NK-92 treated with Interleukin-12 subunit alpha and Interleukin-12 subunit beta, amount 100 ng/mL, for 24 hours (cell line): ENCODE measurements around the gene MTFMT.
A peak's percentile ranks its signal among the peaks of the same experiment; 100 is the strongest.
"Not testable (repeated sequence)": the region's sequence is repeated elsewhere in the genome, so short reads cannot be mapped to it uniquely, and the experiment has no call there.

Source experiments
- DNase-seq: peaks from one replicate; lab custom pipeline; 2025; lab: John Stamatoyannopoulos, UW

The MTFMT gene

GRCh38 chr15:65060641-65061397 is 31.4 kb upstream of the MTFMT start:
- no peak for DNase-seq

DNA sequence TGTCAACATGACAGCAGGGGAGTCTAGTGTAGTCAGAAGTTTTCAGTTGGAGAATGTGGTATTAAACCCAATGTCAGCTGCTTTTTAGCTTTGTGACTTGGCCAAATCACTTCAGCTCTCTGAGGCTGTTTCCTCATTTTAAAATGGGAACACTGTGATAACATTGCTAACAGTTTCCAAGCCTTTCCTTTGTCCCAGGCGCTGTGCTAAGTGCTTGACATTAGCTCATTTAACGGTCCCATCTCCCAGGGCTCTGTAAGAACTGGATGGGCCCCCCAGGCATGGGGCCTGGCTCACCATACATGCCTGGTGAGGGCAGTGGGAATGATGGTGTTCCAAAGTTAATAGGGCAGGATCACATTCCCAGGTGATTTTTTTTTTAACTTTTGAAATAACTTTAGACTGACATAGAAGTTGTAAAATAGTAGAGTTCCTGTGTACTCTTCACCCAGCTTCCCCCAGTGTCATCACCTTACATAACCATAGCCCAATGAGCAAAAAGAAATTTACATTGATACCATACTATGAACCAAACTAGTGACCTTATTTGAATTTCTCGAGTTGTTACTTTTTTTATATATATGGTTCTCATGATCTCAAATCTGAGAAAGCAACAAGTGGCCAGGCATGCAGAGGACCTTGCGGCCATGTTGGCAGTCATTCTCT is 30.6 kb upstream of the MTFMT start:
- DNase-seq: no peak

DNA sequence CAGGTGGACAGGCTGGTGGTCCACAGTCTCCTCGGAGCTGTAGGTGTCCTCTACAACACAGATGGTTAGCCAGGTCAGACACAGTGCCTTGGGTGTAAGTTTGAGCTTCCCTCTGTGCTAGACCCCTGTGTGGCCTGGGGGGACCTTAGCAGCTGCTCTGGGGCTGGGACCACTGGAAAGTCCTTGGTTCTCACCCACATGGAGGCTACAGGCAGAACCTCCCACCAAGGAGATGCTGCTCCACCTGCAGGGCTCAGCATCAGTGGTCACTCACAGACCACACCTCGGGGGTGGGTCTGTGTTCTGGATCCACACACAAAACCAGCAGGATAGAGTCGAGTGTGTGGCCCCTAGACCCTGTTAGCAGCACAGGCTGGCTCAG is 29.9 kb upstream of the MTFMT start:
- DNase-seq: no peak

GRCh38 chr15:65058394-65059368 is 29.2 kb upstream of the MTFMT start:
- no peak for DNase-seq

- no peak for DNase-seq
Observed at GRCh38 chr15:65057549-65057940, 28.1 kb upstream of the MTFMT start.

- DNase-seq: no peak
Observed at GRCh38 chr15:65056868-65057548, 27.6 kb upstream of the MTFMT start.

- DNase-seq: no peak
Observed at GRCh38 chr15:65056106-65056505, 26.7 kb upstream of the MTFMT start.

- DNase-seq: no peak
Observed at GRCh38 chr15:65055201-65055870, 25.9 kb upstream of the MTFMT start.

- peak; percentile 13 for DNase-seq
Observed at GRCh38 chr15:65054333-65055200, 25.1 kb upstream of the MTFMT start.

- DNase-seq: no peak
Observed at GRCh38 chr15:65052956-65053355, 23.5 kb upstream of the MTFMT start.

GRCh38 chr15:65051266-65051665 is 21.8 kb upstream of the MTFMT start:
- no peak for DNase-seq

DNA sequence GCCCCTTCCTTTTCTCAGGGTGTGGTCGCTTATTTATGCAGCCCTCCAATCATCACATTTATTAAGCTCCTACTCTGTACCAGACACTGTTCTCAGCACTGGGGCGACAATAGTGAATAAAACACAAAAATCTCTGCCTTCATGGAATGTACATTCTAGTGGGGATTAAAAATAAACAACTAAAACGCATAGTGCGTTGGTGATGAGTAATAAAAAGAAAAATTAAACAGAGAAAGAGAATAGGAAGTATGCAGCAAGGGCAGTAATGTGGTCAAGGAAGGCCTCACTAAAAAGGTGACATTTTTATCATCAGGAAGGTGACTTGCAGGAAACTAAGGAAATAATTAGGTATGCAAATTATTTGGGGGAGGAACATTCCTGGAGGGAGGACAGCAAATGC is 20.8 kb upstream of the MTFMT start:
- no peak for DNase-seq

DNA sequence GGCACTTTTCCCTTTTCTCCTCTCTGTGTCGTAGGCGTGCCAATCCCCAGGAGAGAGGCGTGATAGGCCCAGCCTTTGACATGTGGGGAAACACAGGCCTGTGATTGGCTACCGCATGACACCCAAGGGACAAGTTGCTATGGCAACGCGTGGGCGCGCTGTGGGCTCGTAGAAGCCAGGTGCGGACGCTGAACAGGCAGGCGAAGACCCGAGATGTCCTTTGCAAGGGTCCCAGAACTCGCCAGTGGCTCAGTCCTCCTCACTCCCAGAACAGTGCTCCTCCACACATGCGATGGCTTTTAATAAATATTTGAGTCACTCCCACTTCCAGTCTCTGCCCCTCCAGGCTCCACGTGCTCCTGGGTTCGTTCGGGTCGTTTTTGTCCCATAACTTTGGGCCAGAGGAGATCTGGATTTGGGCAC is 20.0 kb upstream of the MTFMT start:
- DNase-seq: peak; percentile 81

GRCh38 chr15:65048241-65048640 is 18.8 kb upstream of the MTFMT start:
- DNase-seq: no peak

- no peak for DNase-seq
Observed at GRCh38 chr15:65044724-65045481, 15.5 kb upstream of the MTFMT start, which contains the start of gene SLC51B. SLC51B (plus strand) TSS chr15:65045387; CDS start chr15:65050005, 4,618 bp downstream.

DNA sequence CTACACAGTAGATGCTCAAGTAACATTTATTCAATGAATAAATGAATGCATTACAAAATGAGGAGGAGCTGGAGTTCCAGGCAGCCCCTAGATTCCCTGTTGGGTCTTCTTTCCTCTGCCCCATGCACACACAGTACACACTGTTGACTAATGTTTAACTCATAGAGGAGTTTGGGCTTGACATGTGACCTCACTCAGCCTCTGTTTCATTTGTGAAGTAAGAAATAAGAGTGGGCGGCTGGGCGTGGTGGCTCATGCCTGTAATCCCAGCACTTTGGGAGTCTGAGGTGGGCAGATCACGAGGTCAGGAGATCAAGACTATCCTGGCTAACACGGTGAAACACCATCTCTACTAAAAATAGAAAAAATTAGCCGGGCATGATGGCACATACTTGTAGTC is 14.8 kb upstream of the MTFMT start:
- not testable (repeated sequence) for DNase-seq

- DNase-seq: no peak
Observed at GRCh38 chr15:65042776-65043327, 13.4 kb upstream of the MTFMT start.

- DNase-seq: no peak
Observed at GRCh38 chr15:65041787-65042186, 12.3 kb upstream of the MTFMT start.

DNA sequence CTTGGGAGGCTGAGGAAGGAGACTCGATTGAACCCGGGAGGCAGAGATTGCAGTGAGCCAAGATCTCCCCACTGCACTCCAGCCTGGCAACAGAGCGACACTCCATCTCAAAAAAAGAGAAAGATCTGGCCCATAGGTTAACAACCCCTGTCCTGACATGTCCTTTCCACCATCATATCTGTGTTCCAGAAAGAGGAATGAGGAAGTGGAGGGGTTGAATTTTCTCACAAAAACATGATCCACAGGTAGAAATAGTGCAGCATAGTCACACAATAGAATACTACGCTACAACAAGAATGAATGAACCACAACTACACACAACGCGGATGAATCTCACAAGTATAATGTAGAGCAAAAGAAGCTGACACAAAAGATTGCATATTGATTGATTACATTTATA is 11.0 kb upstream of the MTFMT start:
- DNase-seq: no peak
